ENCODE measurements around the gene JPH4.

JPH4 gene

GRCh38 chr14:23535943-23536342 is 42.6 kb downstream of the JPH4 start:
- Mint-ChIP-seq H3K36me3 (peaks cover 4 to 6% of the 10 kb centered on the region in 2 donors), H3K27me3 (no peaks in the 10 kb centered on the region), H3K27ac (no peak overlapping the region), H3K9me3 (no peaks in the 10 kb centered on the region), H3K4me3 (no peak overlapping the region), H3K4me1 (peaks cover 0 to 4% of the 10 kb centered on the region in 2 donors)
- no peak for ATAC-seq (replicated peaks)
- no peak for DNase-seq

DNA sequence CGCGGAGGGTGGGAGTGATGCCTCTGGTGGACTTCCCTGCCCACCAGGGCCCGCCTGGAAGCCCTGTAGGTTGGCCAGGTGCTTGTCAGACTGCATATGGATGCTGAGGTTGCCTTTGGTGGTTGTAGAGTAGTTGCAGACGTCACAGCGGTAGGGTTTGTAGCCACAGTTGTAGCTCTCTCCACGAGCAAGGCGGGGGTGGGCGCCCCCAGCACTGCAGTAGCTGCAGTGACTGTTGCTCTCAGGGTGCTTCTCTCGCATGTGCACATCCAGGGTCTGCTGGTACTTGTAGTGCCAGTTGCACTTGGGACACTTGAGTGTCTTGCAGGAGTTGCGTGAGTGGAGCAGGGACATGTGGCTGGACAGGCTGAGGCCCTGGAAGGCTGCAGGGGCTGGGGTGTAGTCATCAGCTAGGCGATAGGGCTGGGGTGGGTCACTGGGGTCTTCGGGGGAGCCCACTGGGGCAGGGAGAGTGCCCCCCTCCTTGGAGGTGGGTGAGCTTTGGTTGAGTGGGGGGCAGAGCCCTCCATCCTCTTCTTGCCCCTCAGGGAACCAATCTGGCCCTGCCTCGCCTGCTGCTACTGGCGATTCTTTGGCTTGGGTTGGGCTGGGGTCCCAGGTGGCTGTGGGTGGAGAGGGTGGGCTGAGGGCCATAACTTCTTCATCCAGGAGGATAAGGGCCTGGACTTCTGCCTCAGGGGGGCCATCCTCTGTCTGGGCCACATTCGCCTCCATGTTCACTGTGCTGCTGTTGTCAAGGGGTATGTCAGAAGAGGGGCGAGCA is 44.7 kb downstream of the JPH4 start:
- H3K36me3 Mint-ChIP-seq, result peaks cover 4 to 6% of the 10 kb centered on the region in 2 donors
- no peak for DNase-seq
- no peak overlapping the region for H3K4me3 Mint-ChIP-seq
- no peak overlapping the region for H3K27ac Mint-ChIP-seq
- H3K27me3 Mint-ChIP-seq, result no peaks in the 10 kb centered on the region
- H3K9me3 Mint-ChIP-seq, result no peaks in the 10 kb centered on the region
- H3K4me1 Mint-ChIP-seq, result no peaks in the 10 kb centered on the region
- ATAC-seq (replicated peaks), result no peak

DNA sequence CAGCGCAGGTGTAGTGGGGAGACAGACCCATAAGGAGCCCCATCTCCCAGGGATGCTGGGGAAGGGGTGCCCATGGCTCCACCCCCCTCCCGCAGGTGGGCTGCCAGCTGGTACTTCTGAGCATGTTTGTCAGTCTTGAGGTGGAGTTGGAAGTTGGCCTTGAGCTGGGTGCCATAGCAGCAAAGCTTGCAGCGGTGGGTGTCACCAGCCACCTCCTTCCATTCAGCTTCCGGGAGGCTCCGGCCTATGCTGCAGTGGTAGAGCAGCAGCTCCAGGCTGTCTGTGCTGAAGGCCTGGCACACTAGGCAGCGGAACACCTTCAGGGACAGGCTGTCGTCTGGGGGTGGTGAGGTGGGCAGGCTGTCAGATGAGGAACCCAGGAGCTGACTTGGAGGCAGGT is 45.9 kb downstream of the JPH4 start:
- no peak for DNase-seq
- Mint-ChIP-seq H3K9me3 (no peaks in the 10 kb centered on the region), H3K27ac (no peak overlapping the region), H3K4me3 (no peak overlapping the region), H3K4me1 (no peaks in the 10 kb centered on the region), H3K27me3 (no peaks in the 10 kb centered on the region), H3K36me3 (peaks cover 8 to 10% of the 10 kb centered on the region in 2 donors)
- ATAC-seq (replicated peaks), result no peak

- Mint-ChIP-seq H3K4me3 (no peak overlapping the region), H3K27ac (no peak overlapping the region), H3K36me3 (peaks cover 8 to 13% of the 10 kb centered on the region in 2 donors), H3K4me1 (no peaks in the 10 kb centered on the region), H3K9me3 (no peaks in the 10 kb centered on the region), H3K27me3 (no peaks in the 10 kb centered on the region)
- ATAC-seq (replicated peaks) (no peak), DNase-seq (no peak)
These were observed 47.2 kb downstream of the JPH4 start for GRCh38 chr14:23531391-23531790.

GRCh38 chr14:23530375-23531055 is 48.1 kb downstream of the JPH4 start:
- Mint-ChIP-seq H3K4me3 (no peak overlapping the region), H3K27ac (peak overlapping the region; percentile 7), H3K27me3 (no peaks in the 10 kb centered on the region), H3K36me3 (peaks cover 8 to 13% of the 10 kb centered on the region in 2 donors), H3K4me1 (no peaks in the 10 kb centered on the region), H3K9me3 (no peaks in the 10 kb centered on the region)
- DNase-seq, result no peak
- no peak for ATAC-seq (replicated peaks)

GRCh38 chr14:23529016-23529415 is 49.6 kb downstream of the JPH4 start:
- no peaks in the 10 kb centered on the region for H3K27me3 Mint-ChIP-seq
- no peaks in the 10 kb centered on the region for H3K4me1 Mint-ChIP-seq
- DNase-seq (no peak), ATAC-seq (replicated peaks) (no peak)
- peaks cover 13 to 20% of the 10 kb centered on the region in 2 donors for H3K36me3 Mint-ChIP-seq
- H3K27ac Mint-ChIP-seq, result no peak overlapping the region
- no peaks in the 10 kb centered on the region for H3K9me3 Mint-ChIP-seq
- no peak overlapping the region for H3K4me3 Mint-ChIP-seq

DNA sequence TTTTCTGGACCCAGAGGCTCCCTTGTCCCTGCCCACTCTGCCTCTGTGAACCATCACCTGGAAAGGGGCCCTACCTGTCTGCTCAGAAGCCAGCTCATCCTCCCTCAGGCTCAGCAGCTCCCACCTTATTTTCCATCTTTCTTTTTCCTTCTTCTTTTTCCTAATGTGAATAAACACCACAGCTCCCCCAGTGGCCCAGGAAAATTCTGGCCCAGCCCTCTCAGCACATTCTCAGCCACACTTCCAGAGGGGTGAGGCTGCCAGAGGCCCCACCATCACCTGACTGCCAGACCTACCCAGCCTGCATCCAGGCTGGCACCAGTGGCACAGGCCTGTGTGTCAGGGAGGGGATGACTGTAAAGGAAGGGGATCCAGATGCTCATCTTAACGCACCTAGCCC is 50.0 kb downstream of the JPH4 start:
- H3K36me3 Mint-ChIP-seq, result peaks cover 13 to 20% of the 10 kb centered on the region in 2 donors
- H3K27ac Mint-ChIP-seq, result no peak overlapping the region
- no peak for DNase-seq
- no peak overlapping the region for H3K4me3 Mint-ChIP-seq
- no peak for ATAC-seq (replicated peaks)
- no peaks in the 10 kb centered on the region for H3K9me3 Mint-ChIP-seq
- no peaks in the 10 kb centered on the region for H3K4me1 Mint-ChIP-seq
- H3K27me3 Mint-ChIP-seq, result no peaks in the 10 kb centered on the region

DNA sequence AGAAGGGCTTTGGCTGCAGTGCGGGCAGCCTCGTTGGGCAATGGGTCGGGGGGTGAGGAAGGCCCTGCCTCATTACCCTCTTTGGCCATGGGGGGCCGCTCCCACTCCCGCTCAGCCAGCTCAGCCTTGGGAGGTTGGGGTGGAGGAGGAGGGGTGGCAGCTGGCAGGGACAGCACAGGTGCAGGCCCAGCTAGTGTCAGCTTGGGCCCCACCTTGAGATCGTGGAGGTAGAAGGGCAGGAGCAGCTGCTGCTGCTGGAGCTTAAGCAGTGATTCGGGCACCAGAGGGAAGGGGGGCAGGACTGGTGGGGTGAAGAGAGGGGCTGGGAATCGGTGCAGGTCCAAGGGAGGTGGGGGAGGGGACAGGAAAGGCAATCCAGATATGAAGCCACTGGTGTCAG is 53.0 kb downstream of the JPH4 start:
- no peaks in the 10 kb centered on the region for H3K4me1 Mint-ChIP-seq
- DNase-seq, result no peak
- no peaks in the 10 kb centered on the region for H3K27me3 Mint-ChIP-seq
- no peak overlapping the region for H3K27ac Mint-ChIP-seq
- H3K4me3 Mint-ChIP-seq, result no peak overlapping the region
- H3K36me3 Mint-ChIP-seq, result peaks cover 9 to 18% of the 10 kb centered on the region in 2 donors
- no peak for ATAC-seq (replicated peaks)
- no peaks in the 10 kb centered on the region for H3K9me3 Mint-ChIP-seq

DNA sequence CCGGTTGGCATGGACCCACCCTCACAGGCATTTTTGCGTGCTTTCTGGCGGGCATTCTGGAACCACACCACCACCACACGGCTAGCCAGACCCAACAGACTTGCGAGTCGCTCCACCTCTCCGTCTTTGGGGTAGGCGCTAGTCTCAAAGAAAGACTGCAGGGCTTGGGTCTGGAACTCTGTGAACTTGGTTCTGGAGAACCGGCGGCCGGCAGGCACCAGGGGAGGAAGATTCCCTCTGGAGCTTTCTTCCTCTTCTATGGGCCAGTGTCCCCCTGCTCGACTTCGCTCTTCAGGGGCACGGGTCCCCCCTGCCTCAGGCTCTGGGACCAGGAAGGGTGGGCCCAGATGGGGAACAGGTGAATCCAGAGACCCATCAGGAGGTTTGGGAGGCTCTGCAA is 53.6 kb downstream of the JPH4 start:
- Mint-ChIP-seq H3K27ac (no peak overlapping the region), H3K4me3 (no peak overlapping the region), H3K4me1 (no peaks in the 10 kb centered on the region), H3K27me3 (no peaks in the 10 kb centered on the region), H3K36me3 (peaks cover 9 to 18% of the 10 kb centered on the region in 2 donors), H3K9me3 (no peaks in the 10 kb centered on the region)
- no peak for DNase-seq
- no peak for ATAC-seq (replicated peaks)

- Mint-ChIP-seq H3K9me3 (no peaks in the 10 kb centered on the region), H3K4me1 (no peaks in the 10 kb centered on the region), H3K27me3 (no peaks in the 10 kb centered on the region), H3K4me3 (no peak overlapping the region), H3K36me3 (peaks cover 9 to 18% of the 10 kb centered on the region in 2 donors), H3K27ac (peak overlapping the region; percentile 2)
- no peak for ATAC-seq (replicated peaks)
- DNase-seq, result no peak
These were observed 55.2 kb downstream of the JPH4 start for GRCh38 chr14:23523229-23524016.

DNA sequence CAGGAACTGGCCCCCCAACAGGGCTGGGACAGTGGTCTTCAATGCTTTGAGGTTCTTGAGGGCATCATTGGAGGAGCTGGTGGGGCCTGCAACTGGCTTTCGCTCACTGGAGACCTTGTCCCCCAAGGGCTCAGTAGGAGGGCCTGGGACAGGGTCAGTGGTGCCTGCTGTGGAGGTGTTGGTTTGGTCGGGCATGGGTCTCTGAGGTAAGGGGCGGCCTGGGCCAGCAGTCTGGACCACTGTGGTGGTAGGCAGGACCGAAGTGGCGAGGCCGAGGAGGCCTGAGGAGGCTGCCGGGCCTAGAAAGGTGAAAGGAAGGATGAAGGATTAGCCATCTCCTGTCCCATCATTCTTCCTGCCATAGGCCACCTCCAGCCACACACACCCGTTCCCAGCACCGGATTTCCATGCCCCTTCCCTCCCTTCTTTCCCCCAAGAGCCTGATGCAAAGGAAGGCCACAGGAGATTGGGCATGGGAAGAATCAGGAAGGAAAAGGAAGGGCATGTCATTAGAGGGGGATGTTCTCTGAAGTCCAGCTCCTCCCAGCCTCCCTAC is 55.9 kb downstream of the JPH4 start:
- Mint-ChIP-seq H3K4me3 (no peak overlapping the region), H3K27me3 (no peaks in the 10 kb centered on the region), H3K4me1 (no peaks in the 10 kb centered on the region), H3K36me3 (peaks cover 6 to 15% of the 10 kb centered on the region in 2 donors), H3K27ac (peak overlapping the region; percentile 2), H3K9me3 (no peaks in the 10 kb centered on the region)
- ATAC-seq (replicated peaks) (no peak), DNase-seq (no peak)

DNA sequence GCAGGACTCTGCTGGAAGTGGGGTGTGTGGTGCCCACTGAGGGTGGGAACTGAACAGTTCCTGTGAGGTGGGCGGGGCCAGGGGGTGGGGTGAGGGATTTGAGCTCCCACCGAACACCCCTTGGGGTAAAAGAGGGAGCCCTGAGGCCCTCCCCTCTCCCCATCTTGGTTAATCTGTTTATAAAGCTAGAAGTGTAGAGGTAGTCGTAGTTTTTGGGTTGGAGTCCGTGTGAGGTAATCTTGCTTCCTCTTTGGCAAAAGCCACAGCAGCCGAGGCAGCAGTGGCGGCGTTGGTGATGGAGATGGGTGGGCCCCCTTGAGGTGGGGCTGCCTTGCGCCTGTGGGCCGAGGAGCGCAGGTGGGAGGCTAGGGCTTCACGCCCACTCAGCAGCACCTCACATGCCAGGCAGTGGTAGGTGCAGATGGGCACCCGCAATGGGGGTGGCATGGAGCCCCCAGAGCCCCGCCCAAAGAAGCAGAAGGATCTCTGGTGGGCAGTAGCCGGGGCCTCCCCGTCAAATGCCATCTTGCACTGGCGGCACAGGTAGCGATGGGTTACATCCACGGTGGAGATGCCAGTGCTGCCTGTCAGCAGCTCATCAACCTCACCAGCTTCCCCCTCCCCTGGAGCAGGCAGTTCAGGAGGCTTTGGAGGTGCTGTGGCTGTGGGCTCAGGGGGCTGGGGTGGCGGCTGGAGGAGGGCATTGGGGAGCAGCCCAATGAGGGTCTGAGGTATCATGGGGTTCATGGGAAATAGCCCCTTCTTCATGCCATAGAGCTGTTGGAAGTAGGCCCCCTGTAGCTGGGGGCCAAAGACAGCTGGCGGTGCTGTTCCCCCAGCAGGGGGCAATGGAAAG is 56.6 kb downstream of the JPH4 start:
- H3K36me3 Mint-ChIP-seq, result peaks cover 6 to 11% of the 10 kb centered on the region in 2 donors
- no peak for ATAC-seq (replicated peaks)
- no peak overlapping the region for H3K4me3 Mint-ChIP-seq
- H3K9me3 Mint-ChIP-seq, result no peaks in the 10 kb centered on the region
- no peak overlapping the region for H3K27ac Mint-ChIP-seq
- DNase-seq, result no peak
- H3K4me1 Mint-ChIP-seq, result no peaks in the 10 kb centered on the region
- H3K27me3 Mint-ChIP-seq, result no peaks in the 10 kb centered on the region

- Mint-ChIP-seq H3K9me3 (no peaks in the 10 kb centered on the region), H3K27ac (no peak overlapping the region), H3K4me3 (no peak overlapping the region), H3K27me3 (no peaks in the 10 kb centered on the region), H3K36me3 (peaks cover 6 to 14% of the 10 kb centered on the region in 2 donors), H3K4me1 (no peaks in the 10 kb centered on the region)
- DNase-seq (no peak), ATAC-seq (replicated peaks) (no peak)
These were observed 57.6 kb downstream of the JPH4 start for GRCh38 chr14:23520899-23521533.
